GM12878 (cell line): ENCODE results near the gene GLT8D2. TPM values are rescaled to one million over a fixed set of nuclear protein-coding genes. Genes with fewer than 3 reads are reported as not detected.

ENCODE experiments used
- ATAC-seq: fragments of 200-7000 bp; cut with Tn5 transposase; 3 replicates; pipeline ENCODE4 v1.9.1; 2020; ENCODE audit warnings: mild to moderate bottlenecking, moderate library complexity
- BruUV-seq: library from RNA; stranded (reverse); fragments of 400-500 nt; replicated peaks from 2 replicates; lab custom pipeline; 2021; lab: Mats Ljungman, UMichigan
- CTCF ChIA-PET: fragments of 300-600 bp; sonication (Branson Sonifier 250); formaldehyde crosslinking; extraction: SDS; loops from one replicate; lab custom pipeline; 2021; ENCODE audit warnings: inconsistent platforms; lab: Yijun Ruan, JAX
- POLR2A ChIA-PET: fragments of 350-600 bp; formaldehyde crosslinking; extraction: SDS; loops from one replicate; lab custom pipeline; 2021; ENCODE audit warnings: inconsistent platforms; lab: Charles Lee
- RAD21 ChIA-PET: fragments of 300-600 bp; sonication (Branson Sonifier 250); formaldehyde crosslinking; loops from one replicate; lab custom pipeline; 2023; ENCODE audit warnings: antibody characterized with exemption; ENCODE audit not compliant: unreplicated experiment; lab: Charles Lee
- SMC1A ChIA-PET: fragments of 300-600 bp; sonication (Branson Sonifier 250); formaldehyde crosslinking; loops from one replicate; lab custom pipeline; 2023; ENCODE audit not compliant: unreplicated experiment, uncharacterized antibody; lab: Charles Lee
- DNase-seq: peaks from one replicate; pipeline ENCODE4 v3.0.0-alpha.2; 2011; ENCODE audit warnings: low read depth, low spot score
- FAIRE-seq: peaks from 3 replicates; lab custom pipeline; 2011; peaks lifted over from hg19 to GRCh38; lab: Jason Lieb, UNC
- H2AFZ ChIP-seq: 2 replicates; pipeline ENCODE4 v1.6.0; 2011; ENCODE audit warnings: low read depth, low read length, control low read depth; ENCODE audit not compliant: control insufficient read depth
- H3K27ac ChIP-seq: 2 replicates; pipeline ENCODE4 v1.5.1; 2011; ENCODE audit warnings: control low read depth; ENCODE audit not compliant: control insufficient read depth, insufficient read depth
- H3K27me3 ChIP-seq, 2 experiments: replicated peaks in 1 of 2; 2 replicates each; pipeline versions ENCODE4 v1.6.0 to v1.6.1; 2011; ENCODE audit warnings: low read length in 1 of 2; ENCODE audit not compliant: control insufficient read depth in 2 of 2, insufficient read depth in 2 of 2
- H3K36me3 ChIP-seq, 2 experiments: 2 replicates each; pipeline ENCODE4 v1.5.1; 2011; ENCODE audit warnings: low read length in 1 of 2; ENCODE audit not compliant: control insufficient read depth in 2 of 2, insufficient read depth in 2 of 2
- H3K4me1 ChIP-seq: 2 replicates; pipeline ENCODE4 v1.6.1; 2011; ENCODE audit warnings: mild to moderate bottlenecking, low read length, moderate library complexity, mixed read lengths; ENCODE audit not compliant: control insufficient read depth, insufficient read depth
- H3K4me2 ChIP-seq: 2 replicates; pipeline ENCODE4 v1.6.0; 2011; ENCODE audit warnings: control low read depth; ENCODE audit not compliant: control insufficient read depth, insufficient read depth
- H3K4me3 ChIP-seq: fragments of 200-600 bp; sonication (generic); 2 replicates; pipeline ENCODE4 v1.5.1; 2016
- H3K79me2 ChIP-seq: 2 replicates; pipeline ENCODE4 v1.6.0; 2011; ENCODE audit warnings: low read length; ENCODE audit not compliant: control insufficient read depth, insufficient read depth
- H3K9ac ChIP-seq: 2 replicates; pipeline ENCODE4 v1.8.0; 2011; ENCODE audit warnings: low read length, control low read depth, mixed read lengths; ENCODE audit not compliant: control insufficient read depth, insufficient read depth
- H3K9me3 ChIP-seq: replicated peaks from 3 replicates; pipeline ENCODE4 v1.5.1; 2011; ENCODE audit warnings: mild to moderate bottlenecking, low read length; ENCODE audit not compliant: control insufficient read depth, insufficient read depth
- H4K20me1 ChIP-seq: 2 replicates; pipeline ENCODE4 v1.6.0; 2011; ENCODE audit not compliant: control insufficient read depth, insufficient read depth
- BCL3 ChIP-seq: IDR thresholded peaks from 2 replicates; pipeline ENCODE4 v1.6.1; 2011; ENCODE audit warnings: borderline replicate concordance, low read depth, mild to moderate bottlenecking, moderate library complexity, low read length; ENCODE audit not compliant: insufficient read depth, poor library complexity, severe bottlenecking
- CEBPB ChIP-seq, 2 experiments: fragments of 150-350 bp in 1 of 2; IDR thresholded peaks; 2 replicates each; pipeline ENCODE4 v1.6.1; 2012 to 2014; ENCODE audit warnings: low read depth in 2 of 2, low read length in 2 of 2, borderline replicate concordance in 1 of 2, inconsistent platforms in 1 of 2
- DPF2 ChIP-seq: fragments of 450-650 bp; IDR thresholded peaks from 2 replicates; pipeline ENCODE4 v1.6.1; 2017; ENCODE audit warnings: mild to moderate bottlenecking
- EGR1 ChIP-seq, 2 experiments: IDR thresholded peaks; 1 replicate in 1 of 2; 2 replicates in 1 of 2; pipeline ENCODE4 v1.6.1; 2011 to 2012; ENCODE audit warnings: low read depth in 2 of 2, low read length in 2 of 2, borderline replicate concordance in 1 of 2, mild to moderate bottlenecking in 1 of 2, moderate library complexity in 1 of 2
- HCFC1 ChIP-seq: fragments of 150-350 bp; IDR thresholded peaks from 2 replicates; pipeline ENCODE4 v1.6.1; 2014; ENCODE audit warnings: low read length
- IRF3 ChIP-seq: fragments of 450-650 bp; IDR thresholded peaks from 2 replicates; pipeline ENCODE4 v1.6.1; 2014; ENCODE audit warnings: mild to moderate bottlenecking
- KDM1A ChIP-seq: fragments of 200-600 bp; sonication (generic); IDR thresholded peaks from 2 replicates; pipeline ENCODE4 v1.6.1; 2016; ENCODE audit warnings: borderline replicate concordance
- PML ChIP-seq: IDR thresholded peaks from 2 replicates; pipeline ENCODE4 v1.6.1; 2012; ENCODE audit warnings: low read length, inconsistent platforms
- POLR2A ChIP-seq: IDR thresholded peaks from 2 replicates; pipeline ENCODE4 v1.6.1; 2011; ENCODE audit warnings: low read depth, mild to moderate bottlenecking, low read length
- RBBP5 ChIP-seq: fragments of 200-600 bp; sonication (generic); conservative IDR thresholded peaks from 2 replicates; pipeline ENCODE4 v1.6.1; 2016
- SKIL ChIP-seq: fragments of 450-650 bp; IDR thresholded peaks from 2 replicates; pipeline ENCODE4 v1.6.1; 2017; ENCODE audit warnings: mild to moderate bottlenecking, low read depth, inconsistent platforms; ENCODE audit not compliant: poor library complexity, severe bottlenecking
- SMARCA5 ChIP-seq: fragments of 450-650 bp; IDR thresholded peaks from 2 replicates; pipeline ENCODE4 v1.6.1; 2017; ENCODE audit warnings: mild to moderate bottlenecking
- TCF3 ChIP-seq: IDR thresholded peaks from 2 replicates; pipeline ENCODE4 v1.6.1; 2012; ENCODE audit warnings: low read depth, mild to moderate bottlenecking, low read length, borderline replicate concordance; ENCODE audit not compliant: insufficient read depth
- ZZZ3 ChIP-seq: IDR thresholded peaks from 2 replicates; pipeline ENCODE4 v1.6.1; 2011; ENCODE audit warnings: low read depth; ENCODE audit not compliant: control insufficient read depth, insufficient read length
- WGBS: methylation state at CpG from one replicate; pipeline ENCODE4 v1.1.6; 2016; ENCODE audit warnings: low lambda C conversion rate; ENCODE audit not compliant: insufficient replicate concordance, insufficient coverage; ENCODE audit errors: missing lambda C conversion rate; 5-methylcytosine and 5-hydroxymethylcytosine counted together
- in situ Hi-C: fragments of 300-500 bp; cut with MboI; formaldehyde crosslinking; loops from 9 replicates; pipeline ENCODE4 v1.14.3; 2018; ENCODE audit warnings: mixed read lengths
- intact Hi-C: fragments of 100-400 bp; cut with micrococcal nuclease; formaldehyde crosslinking; loops from one replicate; pipeline ENCODE4 v1.14.2; 2022; ENCODE audit not compliant: unreplicated experiment
- polyA plus RNA-seq, 11 experiments: library from polyadenylated mRNA; depleted of rRNA in 4 of 11; unstranded in 6 of 11; stranded (reverse) in 5 of 11; fragments of >200 nt; fragmentation: Nextera tagmentation in 4 of 11; fragmentation: Illumina TruSeq in 1 of 11; extraction: Ambion mirVana in 4 of 11; extraction: Trizol in 1 of 11; gene quantifications; 1 replicate in 1 of 11; 2 replicates in 10 of 11; pipeline versions ENCODE4 v1.2.1 to v1.2.3, GENCODE V29; 2011 to 2016; ENCODE audit warnings: inconsistent platforms in 2 of 11, missing spikeins in 2 of 11, low read depth in 1 of 11
- total RNA-seq, 4 experiments: library from RNA; depleted of rRNA in 3 of 4; stranded (reverse); fragments of >200 nt in 3 of 4; fragmentation: Illumina TruSeq in 1 of 4; extraction: Trizol in 1 of 4; gene quantifications; 2 replicates each; pipeline versions ENCODE4 v1.2.1 to v1.2.3, GENCODE V29; 2013 to 2021

GLT8D2 gene
- total and polyA plus RNA-seq, 10 of the 15 experiments (the other 5 are each of a cell fraction or from before 2014, with no cell fraction given), result 0.06 to 0.80 (median 0.37) TPM; not detected in 1

- H3K27me3 ChIP-seq, result no peaks in the 10 kb centered on the region
- no peaks in the 10 kb centered on the region for H4K20me1 ChIP-seq
- H3K79me2 ChIP-seq, result peaks cover 23% of the 10 kb centered on the region
- RAD21 ChIA-PET, result interaction anchor here (1.7 kb wide), 1 partner anchor 22 kb away, joined by 3 read pairs; no protein-coding TSS in a partner anchor
- peaks cover 0 to 3% of the 10 kb centered on the region in 2 experiments; a peak in 1 of 4 replicates for H3K36me3 ChIP-seq
- SMC1A ChIA-PET, result interaction anchor here (0.6 to 8.1 kb wide), 7 partner anchors 9 to 79 kb away, joined by 3 to 67 read pairs (median 5); partner anchors contain the start of genes HSP90B1 and TDG
- DNase-seq (no peak), ATAC-seq (no peak), FAIRE-seq (no peak)
- no peak overlapping the region for H3K4me3 ChIP-seq
- intact Hi-C loops (no loop called here), in situ Hi-C loops (no loop called here)
- H3K4me2 ChIP-seq, result no peak overlapping the region
- no peaks in the 10 kb centered on the region for H3K4me1 ChIP-seq
- BruUV-seq, result no TSS peak
- H3K9me3 ChIP-seq, result no peaks in the 10 kb centered on the region
- H3K27ac ChIP-seq, result no peak overlapping the region
- no peak overlapping the region for H2AFZ ChIP-seq
- CTCF ChIA-PET, result no interaction called here
- TF ChIP-seq SKIL (no peak), HCFC1 (no peak), KDM1A (no peak), EGR1 (IDR thresholded peaks at IDR 0.05; ENCODE audit: borderline replicate concordance in 1 of 2, low read depth in 2 of 2, low read length in 2 of 2) (no peak), IRF3 (no peak), RBBP5 (no peak), ZZZ3 (no peak), DPF2 (no peak), CEBPB (IDR thresholded peaks at IDR 0.05; ENCODE audit: borderline replicate concordance in 1 of 2, low read depth in 2 of 2, low read length in 2 of 2) (no peak), SMARCA5 (no peak), PML (no peak), POLR2A (no peak), BCL3 (no peak), TCF3 (no peak)
- POLR2A ChIA-PET, result interaction anchor here (1.2 kb wide), 1 partner anchor 8 kb away, joined by 3 read pairs; no protein-coding TSS in a partner anchor
- WGBS, result 96% methylated on average over 1 of the region's 1 CpG
- no peak overlapping the region for H3K9ac ChIP-seq
These were observed 91.4 kb downstream of the GLT8D2 start for GRCh38 chr12:103958621-103959020.
